GM12891 (cell line): ENCODE data around the gene TMEM126B.

ENCODE experiments used
- PAX5 ChIP-seq: IDR thresholded peaks from 2 replicates; pipeline ENCODE4 v1.6.1; 2011; ENCODE audit warnings: low read length, moderate library complexity, mild to moderate bottlenecking; ENCODE audit not compliant: insufficient read depth, severe bottlenecking
- POLR2A ChIP-seq: IDR thresholded peaks from 2 replicates; pipeline ENCODE4 v1.6.1; 2011; ENCODE audit warnings: low read depth, low read length, control low read depth
- POLR2AphosphoS5 ChIP-seq: IDR thresholded peaks from 2 replicates; pipeline ENCODE4 v1.6.1; 2011; ENCODE audit warnings: low read depth, low read length, control low read depth
- POU2F2 ChIP-seq: IDR thresholded peaks from 2 replicates; pipeline ENCODE4 v1.6.1; 2011; ENCODE audit warnings: low read depth, mild to moderate bottlenecking, control low read depth, low read length, moderate library complexity
- SPI1 ChIP-seq: IDR thresholded peaks from 2 replicates; pipeline ENCODE4 v1.6.1; 2011; ENCODE audit warnings: low read depth, low read length, control low read depth
- TAF1 ChIP-seq: IDR thresholded peaks from 2 replicates; pipeline ENCODE4 v1.6.1; 2011; ENCODE audit warnings: low read depth, low read length, control low read depth

GRCh38 chr11:85596886-85597285 is 31.5 kb upstream of the TMEM126B start:
- TF ChIP-seq TAF1 = no peak
- TF ChIP-seq POLR2A = no peak
- TF ChIP-seq POLR2AphosphoS5 = no peak
- TF ChIP-seq PAX5 = no peak
- no peak for TF ChIP-seq POU2F2
- no peak for TF ChIP-seq SPI1
